PC-3 (cell line): Measurements from ENCODE around the gene FUT4. TPM values are rescaled to one million over a fixed set of nuclear protein-coding genes. Genes with fewer than 3 reads are reported as not detected.
A peak's percentile ranks its signal among the peaks of the same experiment; 100 is the strongest.

ENCODE experiments used
- ATAC-seq: fragments of 200-7000 bp; cut with Tn5 transposase; 2 replicates; pipeline ENCODE4 v1.9.1; 2020; ENCODE audit warnings: mild to moderate bottlenecking, moderate library complexity
- Bru-seq: library from RNA; stranded (reverse); fragments of 400-500 nt; gene quantifications from one replicate; lab custom pipeline; 2021; lab: Mats Ljungman, UMichigan
- BruChase-seq, 2 experiments: library from RNA; stranded (reverse); fragments of 400-500 nt; gene quantifications; one replicate each; lab custom pipeline; 2021; lab: Mats Ljungman, UMichigan
- BruUV-seq: library from RNA; stranded (reverse); fragments of 400-500 nt; replicated peaks from 2 replicates; lab custom pipeline; 2021; lab: Mats Ljungman, UMichigan
- CTCF ChIA-PET: fragments of 300-600 bp; sonication (Branson Sonifier 250); formaldehyde crosslinking; loops from one replicate; lab custom pipeline; 2022; ENCODE audit warnings: antibody characterized with exemption; lab: Charles Lee
- POLR2A ChIA-PET: fragments of 300-600 bp; sonication (Branson Sonifier 250); formaldehyde crosslinking; loops from one replicate; lab custom pipeline; 2022; ENCODE audit warnings: antibody characterized with exemption; ENCODE audit not compliant: unreplicated experiment; lab: Charles Lee
- DNase-seq: peaks from one replicate; pipeline ENCODE4 v3.0.0-alpha.2; 2015
- H2AFZ ChIP-seq: fragments of 300-600 bp; sonication (generic); 2 replicates; pipeline ENCODE4 v1.6.0; 2016; ENCODE audit warnings: antibody characterized with exemption, low read length
- H3F3A ChIP-seq: fragments of 300-600 bp; sonication (generic); one replicate; pipeline ENCODE4 v1.6.0; 2017; ENCODE audit warnings: antibody characterized with exemption, low read length, control low read depth, mild to moderate bottlenecking; ENCODE audit not compliant: unreplicated experiment
- H3K27ac ChIP-seq: fragments of 300-600 bp; sonication (generic); 2 replicates; pipeline ENCODE4 v1.5.1; 2016; ENCODE audit warnings: mild to moderate bottlenecking, low read length
- H3K27me3 ChIP-seq: fragments of 300-600 bp; sonication (generic); 2 replicates; pipeline ENCODE4 v1.6.1; 2016; ENCODE audit warnings: low read length, mixed read lengths
- H3K36me3 ChIP-seq: fragments of 300-600 bp; sonication (generic); 2 replicates; pipeline ENCODE4 v1.6.1; 2016; ENCODE audit warnings: low read depth, mixed run types, low read length, mixed read lengths
- H3K4me1 ChIP-seq: fragments of 300-600 bp; sonication (generic); 2 replicates; pipeline ENCODE4 v1.5.1; 2016; ENCODE audit warnings: low read length; ENCODE audit not compliant: insufficient read depth
- H3K4me2 ChIP-seq: fragments of 300-600 bp; sonication (generic); 2 replicates; pipeline ENCODE4 v1.6.0; 2016; ENCODE audit warnings: low read length
- H3K4me3 ChIP-seq: fragments of 300-600 bp; sonication (generic); 2 replicates; pipeline ENCODE4 v1.5.1; 2016; ENCODE audit warnings: mild to moderate bottlenecking, low read length, mixed read lengths
- H3K79me2 ChIP-seq: fragments of 300-600 bp; sonication (generic); 2 replicates; pipeline ENCODE4 v1.6.1; 2017; ENCODE audit warnings: low read length, mixed read lengths
- H3K9ac ChIP-seq: fragments of 300-600 bp; sonication (generic); 2 replicates; pipeline ENCODE4 v1.6.0; 2016; ENCODE audit warnings: mild to moderate bottlenecking, low read length
- H3K9me2 ChIP-seq: fragments of 300-600 bp; sonication (generic); replicated peaks from 2 replicates; pipeline ENCODE4 v1.6.1; 2016; ENCODE audit warnings: mixed run types, low read length, mixed read lengths
- H3K9me3 ChIP-seq: fragments of 300-600 bp; sonication (generic); 2 replicates; pipeline ENCODE4 v1.6.1; 2016; ENCODE audit warnings: low read length, mixed read lengths
- H4K20me1 ChIP-seq: fragments of 300-600 bp; sonication (generic); 2 replicates; pipeline ENCODE4 v1.6.1; 2016; ENCODE audit warnings: low read length, mixed read lengths
- CTCF ChIP-seq: fragments of 300-600 bp; sonication (generic); conservative IDR thresholded peaks from 2 replicates; pipeline ENCODE4 v1.5.1; 2017; ENCODE audit warnings: antibody characterized with exemption, low read depth, mild to moderate bottlenecking, low read length
- EZH2 ChIP-seq: fragments of 300-600 bp; sonication (generic); IDR thresholded peaks from one replicate; pipeline ENCODE4 v1.6.1; 2017; ENCODE audit warnings: antibody characterized with exemption, mild to moderate bottlenecking, low read length; ENCODE audit not compliant: unreplicated experiment
- EZH2phosphoT487 ChIP-seq: fragments of 300-600 bp; sonication (generic); IDR thresholded peaks from 2 replicates; pipeline ENCODE4 v1.6.1; 2018; ENCODE audit warnings: mild to moderate bottlenecking, antibody characterized with exemption, low read length, borderline replicate concordance
- intact Hi-C: fragments of 100-400 bp; cut with micrococcal nuclease; formaldehyde crosslinking; loops from 2 replicates; pipeline ENCODE4 v1.9.0; 2023
- long read RNA-seq: library from polyadenylated mRNA; unstranded; transcript quantifications from one replicate; pipeline ENCODE4 v2.0.0, GENCODE V29; 2021; ENCODE audit not compliant: unreplicated experiment
- total RNA-seq: library from RNA; depleted of rRNA; stranded (reverse); fragments of >200 nt; gene quantifications from 2 replicates; pipeline ENCODE4 v1.2.3, GENCODE V29; 2014; rRNA removed

Gene FUT4
- total RNA-seq (2.8 and 4.1 TPM in 2 replicates), Bru-seq, nascent RNA (percentile 64 among the genes with signal in this experiment), BruChase-seq, experiment 1, labeled RNA remaining after a 6-hour chase (percentile 56 among the genes with signal in this experiment), BruChase-seq, experiment 2, labeled RNA remaining after a 2-hour chase (percentile 71 among the genes with signal in this experiment)
- long read RNA-seq, full-length matches to known transcripts = 12 of 12 reads
- long read RNA-seq, partial matches to known transcripts = 0 of 12 reads
- long read RNA-seq, other reads (novel, unspliced or antisense) = 0 of 12 reads

- Histone ChIP-seq H3K4me3 (peak within 1 kb of the TSS; percentile 67), H3K79me2 (peaks cover 16% of the 10 kb centered on the region), H3K27me3 (no peaks in the 10 kb centered on the region), H4K20me1 (no peaks in the 10 kb centered on the region), H3K9me2 (no peaks in the 10 kb centered on the region), H3K9me3 (no peaks in the 10 kb centered on the region), H3K4me2 (peak within 1 kb of the TSS; percentile 85), H3K4me1 (peaks cover 42% of the 10 kb centered on the region), H3K36me3 (no peaks in the 10 kb centered on the region), H3F3A (peaks cover 3% of the 10 kb centered on the region), H3K9ac (peak within 1 kb of the TSS; percentile 82), H3K27ac (peak within 1 kb of the TSS; percentile 88), H2AFZ (peak within 1 kb of the TSS; percentile 90)
- BruUV-seq = no TSS peak
- DNase-seq (peak; percentile 97), ATAC-seq (peak; percentile 91)
- ChIA-PET CTCF (interaction anchor here (1.1 kb wide), 1 partner anchor 22 kb away, joined by 4 read pairs; no protein-coding TSS in a partner anchor), POLR2A (no interaction called here)
- TF ChIP-seq EZH2phosphoT487 = peak; percentile 53; the same call in 1 of the 2 replicates
- TF ChIP-seq CTCF = no peak
- TF ChIP-seq EZH2 = no peak
- intact Hi-C loops = no loop called here
Observed at GRCh38 chr11:94543695-94544645, at the start of gene FUT4. Gene FUT4, plus strand, starts transcription at chr11:94543921. Its CDS starts 213 bp downstream, at chr11:94544134.

- peaks cover 39% of the 10 kb centered on the region for H3K79me2 ChIP-seq
- H3K27ac ChIP-seq = no peak overlapping the region; the same call in 1 of the 2 replicates
- H3K4me1 ChIP-seq = peaks cover 25% of the 10 kb centered on the region
- H3K4me3 ChIP-seq = peak overlapping the region; percentile 79
- intact Hi-C loops = loop anchor here (1.0 to 5.0 kb wide), 2 partner anchors 19 to 587 kb away; no protein-coding TSS in a partner anchor
- H2AFZ ChIP-seq = peak overlapping the region; percentile 90
- TF ChIP-seq EZH2 (no peak), EZH2phosphoT487 (no peak), CTCF (no peak)
- H3K9ac ChIP-seq = peak overlapping the region; percentile 90
- ChIA-PET CTCF (no interaction called here), POLR2A (no interaction called here)
- H3K36me3 ChIP-seq = peaks cover 22% of the 10 kb centered on the region; the same call in 1 of the 2 replicates
- H3K9me3 ChIP-seq = no peaks in the 10 kb centered on the region
- no peaks in the 10 kb centered on the region for H3K9me2 ChIP-seq
- peak; percentile 53 for ATAC-seq
- no peaks in the 10 kb centered on the region for H3K27me3 ChIP-seq
- H3K4me2 ChIP-seq = peak overlapping the region; percentile 95
- no peaks in the 10 kb centered on the region for H3F3A ChIP-seq
- peak; percentile 22 for DNase-seq
- H4K20me1 ChIP-seq = no peaks in the 10 kb centered on the region
- BruUV-seq = TSS peak; percentile 68
Observed at GRCh38 chr11:94494126-94494680, 49.5 kb upstream of the FUT4 start.
